K562 (cell line): ENCODE data around the gene PHF12. TPM values are rescaled to one million over a fixed set of nuclear protein-coding genes. Genes with fewer than 3 reads are reported as not detected.

Experiments used
- BCLAF1 ChIP-seq, 2 experiments: fragments of 450-650 bp in 1 of 2; IDR thresholded peaks; 2 replicates each; pipeline ENCODE4 v1.6.1; 2011 to 2017; ENCODE audit warnings: low read depth in 2 of 2, antibody characterized with exemption in 1 of 2, borderline replicate concordance in 1 of 2, low read length in 1 of 2, mild to moderate bottlenecking in 1 of 2, mixed read lengths in 1 of 2; ENCODE audit not compliant: control insufficient read depth in 1 of 2
- CBX3 ChIP-seq, 2 experiments: IDR thresholded peaks; 1 replicate in 1 of 2; 2 replicates in 1 of 2; pipeline ENCODE4 v1.6.1; 2012; ENCODE audit warnings: inconsistent platforms in 2 of 2, low read length in 2 of 2, borderline replicate concordance in 1 of 2, control low read depth in 1 of 2
- CUX1 ChIP-seq: fragments of 200-800 bp; sonication (Bioruptor generic); IDR thresholded peaks from 2 replicates; pipeline ENCODE4 v1.6.1; 2016; ENCODE audit warnings: missing genetic modification characterization, missing compliant biosample characterization
- E2F1 ChIP-seq: sonication (generic); formaldehyde crosslinking; IDR thresholded peaks from 2 replicates; pipeline ENCODE4 v1.8.1; 2023; ENCODE audit warnings: mild to moderate bottlenecking, missing genetic modification reagents, moderate library complexity
- GATAD2A ChIP-seq: fragments of 450-650 bp; IDR thresholded peaks from 2 replicates; pipeline ENCODE4 v1.6.1; 2017
- HNRNPK ChIP-seq: fragments of 200-400 bp; formaldehyde crosslinking; IDR thresholded peaks from one replicate; pipeline ENCODE4 v1.6.1; 2018; ENCODE audit warnings: mild to moderate bottlenecking, low read depth, low read length; ENCODE audit not compliant: poor library complexity, severe bottlenecking
- LEF1 ChIP-seq: fragments of 450-650 bp; IDR thresholded peaks from 2 replicates; pipeline ENCODE4 v1.6.1; 2016; ENCODE audit warnings: mild to moderate bottlenecking
- MNT ChIP-seq, 2 experiments: fragments of 450-650 bp; conservative IDR thresholded peaks; 2 replicates each; pipeline ENCODE4 v1.6.1; 2017; ENCODE audit warnings: mild to moderate bottlenecking in 2 of 2, moderate library complexity in 2 of 2
- NFRKB ChIP-seq: fragments of 450-650 bp; IDR thresholded peaks from 2 replicates; pipeline ENCODE4 v1.6.1; 2016; ENCODE audit warnings: low read depth
- UBTF ChIP-seq, 2 experiments: IDR thresholded peaks; 2 replicates each; pipeline ENCODE4 v1.6.1; 2012; ENCODE audit warnings: improper control_type of control experiment in 2 of 2, low read depth in 2 of 2, low read length in 2 of 2, borderline replicate concordance in 1 of 2
- ZNF263 ChIP-seq: sonication (generic); formaldehyde crosslinking; IDR thresholded peaks from 2 replicates; pipeline ENCODE4 v1.8.0; 2022; ENCODE audit warnings: mild to moderate bottlenecking, missing genetic modification reagents, borderline replicate concordance
- polyA plus RNA-seq, 8 experiments: library from polyadenylated mRNA; depleted of rRNA in 4 of 8; stranded (reverse) in 5 of 8; unstranded in 3 of 8; fragments of >200 nt; fragmentation: Nextera tagmentation in 2 of 8; fragmentation: Illumina TruSeq in 1 of 8; extraction: Ambion mirVana in 2 of 8; extraction: Trizol in 1 of 8; gene quantifications; 2 replicates each; pipeline versions ENCODE4 v1.2.1 to v1.2.3, GENCODE V29; 2011 to 2014; ENCODE audit warnings: inconsistent platforms in 1 of 8, missing spikeins in 1 of 8
- total RNA-seq, 7 experiments: library from RNA; depleted of rRNA in 6 of 7; stranded (reverse); fragments of >200 nt in 6 of 7; fragmentation: Illumina TruSeq in 2 of 7; extraction: Trizol in 2 of 7; gene quantifications; 2 replicates each; pipeline versions ENCODE4 v1.2.1 to v1.2.3, GENCODE V29; 2011 to 2021; ENCODE audit warnings: low replicate concordance in 1 of 7

PHF12 gene
- total and polyA plus RNA-seq, 9 of the 15 experiments (the other 6 are each of a cell fraction or from before 2014, with no cell fraction given): 0.82 to 31.3 (median 13.5) TPM

- TF ChIP-seq BCLAF1 (IDR thresholded peaks at IDR 0.05; ENCODE audit: borderline replicate concordance in 1 of 2, control insufficient read depth in 1 of 2, low read depth in 2 of 2, low read length in 1 of 2) (no peak), GATAD2A (0 out of 2 replicates have a peak, but pooled peaks have one; percentile 19), LEF1 (no peak), CBX3 (IDR thresholded peaks at IDR 0.05; ENCODE audit: borderline replicate concordance in 1 of 2, low read length in 2 of 2) (no peak), CUX1 (no peak), MNT (conservative IDR thresholded peaks at IDR 0.05) (no peak; a peak in 1 of 4 replicates), NFRKB (peak; percentile 89), UBTF (IDR thresholded peaks at IDR 0.05; ENCODE audit: borderline replicate concordance in 1 of 2, low read depth in 2 of 2, low read length in 2 of 2) (0 out of 4 replicates have a peak, but pooled peaks of 1 of the 2 experiments have one; percentile 28), E2F1 (CRISPR knock-in tag) (no peak), HNRNPK (no peak), ZNF263 (no peak)
Observed at GRCh38 chr17:28865946-28866752, 85.2 kb downstream of the PHF12 start (continued).
